GM21576 (cell line): ENCODE measurements around the gene HJV.
A peak's percentile ranks its signal among the peaks of the same experiment; 100 is the strongest.

ENCODE experiments used
- ATAC-seq: cut with Tn5 transposase; IDR thresholded peaks from one replicate; pipeline ENCODE4 v1.9.1; 2021; ENCODE audit warnings: mild to moderate bottlenecking, moderate library complexity; ENCODE audit not compliant: unreplicated experiment

HJV gene

DNA sequence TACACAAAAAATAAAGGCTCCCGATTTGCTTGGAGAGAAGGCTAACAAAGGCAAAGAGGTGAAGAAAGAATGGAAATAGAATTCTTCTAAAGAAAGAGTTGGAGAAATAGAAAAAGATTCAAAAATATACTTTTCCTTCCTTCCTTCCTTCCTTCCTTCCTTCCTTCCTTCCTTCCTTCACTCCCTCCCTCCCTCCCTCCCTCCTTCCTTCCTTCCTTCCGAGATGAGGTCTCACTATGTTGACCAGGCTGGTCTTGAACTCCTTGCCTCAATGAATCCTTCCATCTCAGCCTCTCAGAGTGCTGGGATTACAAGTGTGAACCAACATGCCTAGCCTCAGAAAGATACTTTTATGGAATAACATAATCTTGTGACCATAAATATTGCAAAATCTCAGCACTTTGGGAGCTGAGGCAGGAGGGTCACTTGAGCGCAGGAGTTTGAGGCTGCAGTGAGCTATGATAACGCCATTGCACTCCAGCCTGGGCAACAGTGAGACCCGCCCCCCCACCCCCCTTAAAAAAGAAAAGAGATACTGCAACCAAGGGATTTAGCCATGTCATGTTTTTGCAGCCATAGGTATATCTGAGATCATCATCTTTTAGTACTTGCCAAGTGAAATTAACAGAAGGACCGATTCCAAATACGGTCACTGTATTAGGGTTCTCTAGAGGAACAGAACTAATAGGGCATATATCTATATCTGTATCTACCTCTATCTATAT, 1.0 kb upstream of the HJV start:
- no peak for ATAC-seq

DNA sequence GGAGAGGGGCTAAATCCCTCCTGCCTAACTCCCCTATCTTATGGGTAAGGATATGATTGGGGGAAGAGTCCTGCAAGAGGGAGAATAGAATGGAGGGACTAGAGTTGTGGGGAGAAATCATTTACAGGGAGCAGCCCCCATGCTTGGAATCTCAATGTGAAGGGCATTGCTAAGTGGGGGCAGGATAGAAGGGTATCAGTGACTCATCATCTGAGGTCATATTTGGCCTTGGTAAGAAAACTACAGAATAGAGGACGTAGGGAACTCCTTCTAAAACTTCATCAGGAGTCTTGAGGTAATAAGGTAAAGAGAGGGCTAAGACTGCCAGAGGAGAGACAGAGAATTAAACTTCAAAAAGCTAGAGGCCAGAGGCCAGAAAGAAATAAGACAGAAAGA, 487 bp downstream of the HJV start:
- ATAC-seq, result no peak

DNA sequence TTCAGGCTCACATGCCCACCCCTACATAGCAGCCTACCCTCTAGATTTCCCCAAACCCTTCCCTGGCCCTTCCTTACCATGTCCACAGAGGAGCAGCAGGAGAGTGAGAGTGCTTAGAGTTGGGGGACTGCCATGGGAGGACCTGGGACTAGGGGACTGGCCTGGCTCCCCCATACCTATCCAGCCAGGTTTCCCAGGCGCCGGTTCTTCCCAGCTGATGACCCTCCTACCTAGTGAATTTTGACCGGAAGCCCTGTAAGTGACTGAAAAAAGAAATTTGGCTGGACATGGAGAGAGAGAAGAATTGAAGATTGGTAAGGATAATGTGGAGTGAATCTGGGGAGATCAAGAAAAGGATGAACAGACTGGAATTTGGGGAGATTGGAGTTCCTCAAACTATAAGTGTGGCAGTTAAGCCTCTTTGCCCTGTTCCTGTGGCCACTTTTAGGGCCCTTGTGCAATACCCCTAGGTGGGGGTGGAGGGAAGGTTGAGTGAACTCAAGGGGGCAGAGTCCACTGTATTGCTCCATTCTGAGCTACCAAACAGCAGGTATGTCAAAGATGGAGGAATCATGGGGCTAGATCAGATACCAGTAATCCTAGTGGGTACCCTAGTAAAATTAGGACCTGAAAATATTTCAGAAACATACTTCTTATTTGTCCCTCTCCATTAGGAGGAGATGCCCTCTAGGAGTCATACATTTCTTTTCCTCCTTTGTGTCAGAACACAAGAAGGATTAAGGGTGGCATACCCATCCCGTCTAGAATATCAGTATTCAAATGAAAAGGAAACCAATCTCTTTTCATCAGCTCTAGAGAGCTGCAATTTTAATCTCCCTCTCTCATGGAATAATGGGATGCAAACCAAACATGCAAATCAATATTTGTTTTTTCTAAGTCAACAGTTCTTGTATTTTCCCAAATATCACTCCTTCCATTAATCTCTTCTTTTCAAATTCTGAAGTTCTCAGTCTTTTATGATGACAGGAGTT, 1.2 kb downstream of the HJV start:
- ATAC-seq, result no peak

DNA sequence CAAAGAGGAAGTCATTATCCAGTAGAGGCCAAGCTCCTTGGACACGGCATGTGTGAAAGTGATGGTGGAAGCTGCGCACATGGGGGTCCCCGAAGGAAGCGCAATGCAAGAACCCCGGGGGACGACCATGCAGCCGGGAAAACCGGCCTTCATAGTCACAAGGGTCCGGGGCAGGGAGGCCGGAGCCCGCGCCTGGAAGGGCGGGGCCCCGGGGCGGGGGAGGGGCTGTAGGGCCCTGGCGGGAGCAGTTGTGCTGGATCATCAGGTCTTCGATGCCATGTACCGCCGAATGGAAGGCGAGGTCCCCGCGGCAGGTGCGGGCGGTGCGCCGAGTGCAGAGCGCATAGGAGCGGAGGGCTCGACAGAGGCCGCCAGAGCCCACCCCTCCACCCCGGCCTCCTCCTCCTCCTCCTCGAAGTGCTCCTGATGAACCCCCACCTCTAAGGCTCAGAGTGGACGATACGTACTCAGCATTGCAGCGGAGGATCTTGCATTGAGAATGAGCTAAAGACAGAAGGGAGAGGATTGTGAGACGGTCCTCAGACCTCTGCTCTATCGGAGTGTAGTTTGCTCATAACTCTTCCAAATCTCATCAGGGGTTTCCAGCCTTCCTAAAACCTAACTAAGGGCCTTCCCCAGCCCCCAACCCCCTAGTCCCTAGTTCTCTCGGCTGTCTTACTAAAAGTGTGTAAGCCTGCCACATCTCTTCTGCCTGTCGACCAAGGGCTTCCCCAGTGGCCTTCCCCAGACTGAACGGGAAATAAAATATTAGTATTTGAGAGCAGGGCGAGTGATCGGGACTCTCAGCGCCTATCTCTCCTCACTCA, 2.1 kb downstream of the HJV start:
- no peak for ATAC-seq

DNA sequence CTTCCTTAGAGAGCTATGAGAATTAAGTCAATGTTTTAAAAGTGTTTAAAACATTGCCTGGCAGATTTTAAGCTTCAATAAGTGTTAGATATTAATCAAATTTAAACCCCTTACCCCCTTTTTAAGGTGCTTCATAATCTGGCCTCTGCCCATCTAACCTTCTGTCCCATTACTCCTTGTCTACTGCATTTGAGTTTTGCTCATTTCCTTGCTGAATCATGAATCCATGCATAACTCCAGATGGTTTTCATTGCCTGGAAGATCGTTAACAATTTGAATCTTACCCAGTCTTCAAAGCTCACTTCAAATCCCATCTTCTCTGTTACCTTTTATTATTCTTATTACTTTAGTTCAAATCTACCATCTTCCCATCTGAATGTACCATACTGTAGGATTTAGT, 4.6 kb downstream of the HJV start:
- no peak for ATAC-seq

DNA sequence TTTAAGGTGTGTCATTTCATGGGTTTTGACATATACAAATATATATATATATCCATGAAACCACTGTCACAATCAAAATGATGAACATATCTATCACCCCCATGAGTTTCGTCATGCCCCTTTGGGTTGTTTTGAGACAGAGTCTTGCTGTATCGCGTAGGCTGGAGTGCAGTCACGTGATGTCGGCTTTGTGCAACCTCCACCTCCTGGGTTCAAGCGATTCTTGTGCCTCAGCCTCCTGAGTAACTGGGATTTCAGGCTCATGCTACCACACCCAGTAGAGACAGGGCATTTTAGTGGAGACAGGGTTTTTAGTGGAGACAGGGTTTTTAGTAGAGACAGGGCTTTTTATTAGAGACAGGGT, 8.0 kb downstream of the HJV start:
- ATAC-seq, result no peak

DNA sequence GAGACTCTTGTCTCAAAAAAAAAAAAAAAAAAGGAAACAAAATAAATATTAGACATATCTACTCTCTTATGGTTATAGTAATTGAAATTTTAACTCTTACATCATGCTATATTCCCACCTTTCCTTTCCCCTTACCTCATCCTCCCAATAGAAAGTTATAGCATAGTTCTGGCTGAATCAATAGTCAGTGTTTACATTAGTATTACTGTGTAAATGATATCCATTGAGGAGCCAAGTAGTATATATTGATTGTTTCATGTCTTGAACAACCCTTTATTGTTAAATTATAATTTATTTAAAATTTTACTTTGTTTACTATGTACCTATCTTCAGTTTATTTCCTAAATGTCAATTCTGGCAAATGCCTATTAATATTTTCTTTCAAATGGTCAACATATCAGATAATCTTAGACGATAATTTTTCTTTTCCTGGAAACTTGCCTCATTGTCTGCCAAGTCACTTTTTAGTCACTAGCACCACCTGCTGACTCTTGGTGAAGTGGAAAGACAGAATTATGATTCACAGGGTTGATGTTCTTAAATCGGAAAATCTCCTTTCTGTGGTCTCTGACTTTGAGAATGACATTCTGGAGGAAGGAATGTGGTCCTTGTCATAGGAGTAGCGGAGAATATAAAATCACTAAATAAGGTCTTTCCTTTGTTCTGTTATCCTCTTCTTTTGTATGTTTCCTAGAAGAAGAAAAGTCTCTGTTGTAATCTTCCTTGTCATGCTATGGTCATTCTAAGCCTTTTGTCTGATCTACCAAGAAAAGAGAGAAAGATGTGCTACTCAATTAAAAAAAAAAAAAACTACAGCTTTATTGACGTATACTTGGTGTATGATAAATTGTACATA, 8.6 kb downstream of the HJV start:
- ATAC-seq, result no peak

DNA sequence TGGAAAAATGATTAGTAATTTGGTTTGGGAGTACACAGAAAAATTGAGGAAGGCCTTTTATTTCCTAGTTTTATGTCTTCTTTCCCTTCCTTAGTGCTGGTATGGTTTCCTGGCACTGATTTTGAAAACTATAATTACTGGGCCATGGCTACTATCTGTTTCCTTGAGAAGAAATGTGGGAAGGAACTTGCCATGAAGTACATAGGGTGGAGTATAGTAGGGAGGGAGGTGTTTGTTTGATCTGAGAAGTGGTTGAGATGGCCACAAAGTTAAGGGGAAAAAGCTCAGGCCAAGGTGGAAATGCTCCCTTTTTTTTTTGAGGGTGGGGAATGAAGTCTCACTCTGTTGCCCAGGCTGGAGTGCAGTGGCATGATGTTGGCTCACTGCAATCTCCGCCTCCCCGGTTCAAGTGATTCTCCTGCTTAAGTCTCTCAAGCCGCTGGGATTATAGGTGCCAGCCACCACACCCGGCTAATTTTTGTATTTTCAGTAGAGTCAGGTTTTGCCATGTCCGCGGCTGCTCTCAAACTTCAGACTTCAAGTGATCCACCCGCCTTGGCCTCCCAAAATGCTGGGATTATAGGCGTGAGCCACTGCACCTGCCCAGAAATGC, 11.3 kb downstream of the HJV start:
- ATAC-seq, result no peak

DNA sequence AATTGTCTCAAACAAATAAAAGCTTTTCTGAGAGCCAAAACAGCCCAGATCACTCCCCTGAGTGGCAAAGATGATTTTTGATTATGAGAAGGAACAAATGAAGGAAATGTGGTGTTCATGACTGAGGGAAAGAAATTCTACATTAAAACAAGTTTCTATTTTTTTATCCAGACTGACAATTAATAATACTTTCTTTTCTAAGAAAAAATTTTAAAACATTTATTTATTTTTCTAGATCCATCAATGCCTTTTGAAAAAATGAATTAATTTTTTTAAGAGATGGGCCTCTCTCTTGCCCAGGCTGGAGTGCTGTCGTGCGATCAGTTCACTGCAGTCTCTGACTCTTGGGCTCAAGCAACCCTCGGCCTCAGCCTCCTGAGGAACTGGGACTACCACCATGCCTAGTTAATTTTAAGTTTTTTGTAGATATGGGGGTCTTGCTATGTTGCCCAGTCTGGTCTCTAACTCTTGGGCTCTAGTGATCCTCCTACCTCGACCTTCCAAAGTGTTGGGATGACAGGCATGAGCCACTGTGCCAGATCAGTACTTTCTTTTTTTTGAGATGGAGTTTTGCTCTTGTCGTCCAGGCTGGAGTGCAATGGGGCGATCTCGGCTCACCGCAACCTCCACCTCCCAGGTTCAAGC, 13.9 kb downstream of the HJV start:
- ATAC-seq, result no peak

DNA sequence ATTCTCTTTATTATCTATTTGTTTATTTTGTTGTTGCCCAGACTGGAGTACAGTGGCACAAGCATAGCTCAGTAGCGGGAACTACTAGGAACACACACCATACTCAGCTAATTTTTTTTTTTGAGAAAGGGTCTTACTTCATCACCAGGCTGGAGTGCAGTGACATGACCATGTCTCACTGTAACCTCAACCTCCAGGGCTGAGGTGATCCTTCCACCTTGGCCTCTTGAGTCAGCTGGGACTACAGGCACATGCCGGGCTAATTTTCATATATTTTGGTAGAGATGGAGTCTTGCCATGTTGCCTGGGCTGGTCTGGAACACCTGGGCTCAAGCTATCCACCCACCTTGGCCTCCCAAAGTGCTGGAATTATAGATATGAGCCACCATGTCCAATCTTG, 19.8 kb downstream of the HJV start:
- ATAC-seq, result no peak

DNA sequence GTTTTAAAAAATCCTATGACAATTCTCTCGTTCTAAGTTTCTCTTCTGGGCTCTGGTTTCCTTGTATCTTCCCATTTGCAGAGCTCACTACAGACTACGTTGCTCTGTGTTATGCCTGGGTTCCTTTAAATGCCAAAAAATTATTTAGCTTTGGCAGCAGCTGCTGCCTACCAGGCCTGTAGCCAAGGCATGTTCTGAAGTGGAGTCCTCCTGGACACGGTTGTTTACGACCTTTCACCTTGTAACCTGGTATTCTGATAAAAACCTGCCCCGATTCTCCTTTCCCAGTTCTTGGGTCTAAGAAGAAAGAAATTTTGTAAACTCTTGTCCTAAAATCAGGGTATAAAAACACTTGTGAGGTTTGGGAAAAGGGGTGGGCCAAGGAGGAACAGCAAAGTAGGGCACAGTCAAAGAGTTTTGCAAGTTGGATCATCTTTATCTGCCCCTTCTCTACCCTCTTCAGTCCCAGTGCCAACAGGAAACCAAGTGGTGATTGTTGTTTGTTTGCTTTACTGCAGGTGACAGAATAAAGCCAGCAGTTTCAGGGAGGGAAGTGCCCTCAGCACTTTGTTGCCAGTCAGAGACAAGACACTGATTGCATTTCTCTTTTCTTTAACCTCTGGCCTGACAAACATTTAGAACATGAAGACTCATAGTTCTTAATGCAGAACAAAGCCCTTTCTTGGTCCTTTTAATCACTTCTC, 22.1 kb downstream of the HJV start:
- no peak for ATAC-seq

DNA sequence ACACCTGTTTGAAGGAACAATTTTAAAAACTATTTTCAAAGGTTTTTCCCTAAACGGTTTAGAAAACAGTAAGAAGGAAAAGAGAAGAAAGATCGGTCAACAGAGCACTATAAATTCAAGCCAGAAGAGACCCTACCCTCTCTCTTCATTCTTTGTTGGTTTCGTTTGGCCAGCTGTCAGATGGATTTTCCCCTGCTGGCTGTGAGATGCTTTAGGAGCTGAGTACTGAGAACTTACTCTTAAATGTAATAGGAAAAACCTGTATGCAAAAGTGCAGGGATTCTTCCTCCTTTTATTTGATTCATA, 23.9 kb downstream of the HJV start:
- ATAC-seq, result no peak

DNA sequence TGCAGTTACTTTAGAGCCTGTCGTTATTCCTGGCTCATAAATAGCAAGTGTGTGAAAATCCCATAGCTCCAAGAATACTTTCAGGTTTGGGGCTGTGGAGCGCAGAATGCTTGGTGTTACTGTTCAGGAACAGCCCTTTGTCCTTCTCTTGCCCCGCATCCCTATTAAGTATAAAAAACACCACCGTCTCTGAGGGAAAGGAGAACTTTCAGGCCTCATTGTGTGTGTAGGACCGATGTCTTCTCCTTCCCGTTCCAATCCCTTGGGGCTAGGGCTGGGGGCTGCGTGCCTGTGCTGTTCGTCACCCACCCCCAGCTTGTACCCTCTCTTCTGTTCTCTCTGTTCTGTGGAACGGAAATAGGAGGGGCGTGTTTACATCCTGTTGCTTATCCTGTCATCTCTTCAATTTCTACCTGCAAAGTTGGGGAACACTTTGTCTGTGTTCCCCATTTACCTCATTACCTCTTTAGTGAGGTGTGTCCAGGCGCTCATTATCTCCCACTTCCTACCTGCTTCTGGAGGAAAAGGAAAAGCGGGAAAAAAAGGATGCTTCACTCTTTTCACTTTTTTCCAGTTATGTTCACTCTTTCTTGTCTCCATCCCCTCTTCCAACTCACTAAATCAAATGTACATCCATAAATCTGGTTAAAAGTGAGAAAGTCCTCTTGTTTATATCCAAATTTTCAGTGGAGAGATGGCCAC, 24.4 kb downstream of the HJV start:
- ATAC-seq, result peak; percentile 35

DNA sequence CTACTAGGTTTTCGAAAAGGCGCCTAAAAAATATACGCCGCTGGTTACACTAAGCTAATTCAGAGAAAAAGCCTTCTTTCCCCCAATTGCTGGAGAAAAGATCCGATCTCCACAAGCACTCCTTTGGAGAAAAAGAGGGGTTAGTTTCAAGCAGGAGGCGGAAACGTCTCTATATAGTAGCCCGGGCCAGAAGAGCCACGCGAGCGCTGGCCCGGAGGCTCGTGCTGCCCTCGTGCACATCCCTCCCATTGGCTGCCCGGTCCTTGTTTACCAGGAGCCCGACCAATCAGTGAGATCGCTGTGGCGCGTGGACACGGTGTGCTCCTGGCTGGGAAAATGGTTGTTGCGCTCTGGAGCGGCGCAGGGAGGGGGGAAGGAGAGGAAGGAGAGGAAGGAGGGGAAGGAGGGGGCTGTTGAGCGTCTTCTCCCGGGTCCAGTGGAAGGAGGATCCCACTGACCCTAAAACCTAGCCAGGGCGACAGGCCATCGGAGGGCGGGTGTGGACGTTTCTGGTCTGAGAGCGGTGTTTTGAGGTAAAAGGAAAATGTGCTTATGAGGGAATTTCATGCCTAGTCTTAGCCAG, 25.0 kb downstream of the HJV start, which contains the start of gene TXNIP:
TXNIP (minus strand) TSS at position 147 of the 583 bp plus-strand sequence. CDS start 313 bp downstream, outside the sequence.
- peak; percentile 91 for ATAC-seq

DNA sequence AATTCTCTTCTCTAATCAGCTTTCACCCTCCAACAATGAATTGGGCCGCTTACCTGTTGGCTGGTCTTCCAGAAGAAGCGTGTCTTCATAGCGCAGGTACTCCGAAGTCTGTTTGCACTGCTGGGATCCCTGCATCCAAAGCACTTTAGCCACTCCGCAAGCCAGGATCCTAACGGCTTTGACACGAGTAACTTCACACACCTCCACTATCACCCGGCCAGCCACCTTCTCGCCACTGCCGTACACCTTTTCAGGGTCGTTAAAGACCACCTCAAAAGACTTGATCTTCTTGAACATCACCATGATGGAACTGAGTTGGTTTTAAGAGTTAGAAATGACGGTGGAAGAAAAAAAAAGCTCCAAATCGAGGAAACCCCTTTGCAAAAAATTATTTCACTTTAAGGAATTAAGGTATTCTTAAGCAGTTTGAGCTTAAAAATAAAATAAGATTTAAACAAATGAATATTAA, 25.5 kb downstream of the HJV start:
- no peak for ATAC-seq

DNA sequence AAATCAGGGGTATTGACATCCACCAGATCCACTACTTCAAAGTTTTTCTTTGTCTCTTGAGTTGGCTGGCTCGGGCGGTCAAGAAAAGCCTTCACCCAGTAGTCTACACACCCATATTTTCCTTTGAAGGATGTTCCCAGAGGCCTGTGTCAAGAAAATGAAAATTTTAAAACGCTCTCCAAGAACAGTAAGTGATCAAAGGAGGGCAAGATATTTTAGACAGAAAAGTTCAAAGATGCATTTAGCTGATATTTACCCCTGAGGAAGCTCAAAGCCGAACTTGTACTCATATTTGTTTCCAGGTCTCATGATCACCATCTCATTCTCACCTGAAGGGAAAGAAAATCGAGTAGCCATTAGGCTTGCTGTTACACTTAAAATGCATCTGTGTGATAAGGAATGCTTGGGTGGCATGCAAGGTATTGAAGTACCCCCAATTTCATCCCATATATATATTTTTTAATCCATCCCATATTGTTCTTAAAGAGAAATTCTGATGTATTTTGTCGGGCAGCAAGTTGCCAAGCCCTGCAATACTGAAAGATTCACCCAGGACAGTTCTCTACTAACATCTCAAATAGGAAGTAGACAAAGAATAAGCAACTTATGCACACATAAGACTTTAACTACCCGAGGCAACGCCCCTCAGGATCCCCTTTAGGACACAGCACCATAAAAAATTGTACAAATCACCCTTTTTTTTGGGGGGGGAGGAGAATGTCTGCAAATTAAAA, 26.2 kb downstream of the HJV start:
- no peak for ATAC-seq
